HG03354 (cell line): ENCODE data around the gene CFAP299.
"Not testable (repeated sequence)": the region's sequence is repeated elsewhere in the genome, so short reads cannot be mapped to it uniquely, and the experiment has no call there.

Experiments used
- ATAC-seq: cut with Tn5 transposase; IDR thresholded peaks from one replicate; pipeline ENCODE4 v1.9.1; 2021; ENCODE audit warnings: mild to moderate bottlenecking; ENCODE audit not compliant: unreplicated experiment, poor library complexity, severe bottlenecking

The CFAP299 gene

GRCh38 chr4:80322716-80323115 is 12.8 kb upstream of the CFAP299 start:
- no peak for ATAC-seq

- no peak for ATAC-seq
Observed at GRCh38 chr4:80324171-80324570, 11.4 kb upstream of the CFAP299 start.

DNA sequence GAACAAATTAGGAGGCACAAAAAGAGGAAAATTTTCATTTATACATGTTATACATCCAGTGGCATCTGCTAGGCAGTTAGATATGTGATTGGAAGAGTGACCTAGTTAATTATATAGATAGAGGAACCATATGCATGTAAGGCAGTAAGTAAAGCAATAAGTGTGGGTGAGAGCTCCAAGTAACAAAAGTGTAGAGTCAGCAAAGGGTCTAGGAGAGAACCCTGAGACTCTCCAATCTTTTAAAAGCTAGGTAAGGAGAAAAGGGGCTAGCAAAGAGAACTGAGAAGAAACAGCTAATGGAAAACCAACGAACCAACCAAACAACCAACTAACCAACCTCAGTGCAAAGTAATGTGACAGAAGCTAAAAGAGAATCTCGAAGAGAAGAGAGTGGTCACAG is 3.8 kb upstream of the CFAP299 start:
- ATAC-seq, result no peak

- ATAC-seq, result no peak
Observed at GRCh38 chr4:80333121-80333520, 2.4 kb upstream of the CFAP299 start.

- ATAC-seq, result no peak
Observed at GRCh38 chr4:80334568-80334967, 962 bp upstream of the CFAP299 start.

DNA sequence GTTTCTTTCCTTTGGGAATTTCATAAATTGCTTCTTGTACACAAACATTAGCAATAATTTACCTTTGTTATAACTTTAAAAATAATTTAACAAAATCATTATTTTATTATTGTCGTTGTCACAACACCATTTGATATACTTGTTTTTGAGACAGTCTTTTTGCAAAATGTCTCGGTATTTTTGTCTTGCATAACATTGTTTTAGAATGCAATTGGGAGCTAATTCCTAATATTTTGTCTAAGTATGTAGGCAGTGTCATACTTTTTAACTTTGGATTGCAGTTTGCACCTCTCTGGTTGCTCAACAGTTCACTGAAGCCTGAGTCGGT is 340 bp upstream of the CFAP299 start:
- ATAC-seq, result no peak

GRCh38 chr4:80336582-80336981 is 1.1 kb downstream of the CFAP299 start:
- ATAC-seq, result no peak

GRCh38 chr4:80340036-80340435 is 4.5 kb downstream of the CFAP299 start:
- no peak for ATAC-seq

- ATAC-seq, result not testable (repeated sequence)
Observed at GRCh38 chr4:80342684-80343083, 7.2 kb downstream of the CFAP299 start.

DNA sequence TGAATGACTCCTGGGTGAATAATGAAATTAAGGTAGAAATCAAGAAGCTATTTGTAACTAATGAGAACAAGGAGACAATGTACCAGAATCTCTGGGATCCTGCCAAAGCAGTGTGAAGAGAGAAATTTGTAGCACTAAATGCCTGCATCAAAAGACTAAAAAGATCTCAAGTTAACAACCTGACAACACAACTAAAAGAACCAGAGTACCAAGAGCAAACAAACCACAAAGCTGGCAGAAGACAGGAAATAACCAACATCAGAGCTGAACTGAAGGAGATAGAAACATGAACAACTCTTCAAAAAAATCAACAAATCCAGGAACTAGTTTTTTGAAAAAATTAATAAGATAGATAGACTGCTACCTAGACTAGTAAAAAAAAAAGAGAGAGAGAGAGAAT is 8.4 kb downstream of the CFAP299 start:
- ATAC-seq, result no peak

DNA sequence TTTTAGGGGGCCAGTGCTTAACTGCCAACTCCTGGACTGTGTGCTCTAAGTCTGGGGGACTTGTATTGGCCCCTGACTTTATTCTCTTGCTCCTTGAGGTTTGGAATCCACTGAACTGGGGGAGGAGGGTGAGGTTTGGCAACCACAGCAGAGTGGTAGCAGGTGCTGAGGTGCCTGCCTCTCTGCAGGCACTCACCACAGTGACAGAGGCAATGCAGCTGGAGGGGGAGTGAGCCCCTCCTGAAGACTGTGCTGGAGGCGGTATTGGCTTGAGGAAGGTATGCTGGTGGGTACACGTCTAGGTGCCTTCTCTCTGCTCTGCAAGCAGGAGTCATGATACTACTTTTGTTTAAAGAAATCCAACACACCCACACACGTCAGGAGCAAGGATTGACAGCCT is 24.6 kb downstream of the CFAP299 start:
- ATAC-seq, result no peak

- no peak for ATAC-seq
Observed at GRCh38 chr4:80360900-80361299, 25.4 kb downstream of the CFAP299 start.

GRCh38 chr4:80361329-80361900 is 25.9 kb downstream of the CFAP299 start:
- no peak for ATAC-seq

DNA sequence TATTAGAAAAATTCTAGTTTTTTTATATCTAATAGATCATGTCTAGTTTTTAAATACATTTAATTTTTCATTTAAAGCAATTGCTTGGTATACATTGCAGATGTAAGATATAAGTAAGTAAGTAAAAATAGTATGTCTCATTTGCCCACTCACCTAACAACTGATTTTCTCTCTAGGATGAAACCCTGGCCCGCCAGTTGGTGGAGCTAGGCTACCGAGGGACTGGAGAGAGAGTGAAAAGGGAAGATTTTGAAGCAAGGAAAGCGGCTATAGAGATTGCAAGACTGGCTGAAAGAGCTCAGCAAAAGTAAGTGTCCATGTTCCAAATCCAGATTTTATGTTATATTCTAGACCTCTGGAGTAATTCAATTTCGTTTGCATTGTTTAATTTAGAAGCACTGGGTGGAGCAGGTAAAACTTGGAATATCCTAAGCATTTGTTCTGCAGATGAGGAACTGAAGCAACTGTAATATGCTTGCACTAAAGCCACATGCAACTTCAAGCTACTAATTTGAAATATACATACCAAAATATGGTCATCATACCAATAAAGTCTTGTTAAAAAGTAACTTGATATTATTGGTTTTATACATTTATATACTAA is 27.1 kb downstream of the CFAP299 start:
- peak; percentile 67 for ATAC-seq

DNA sequence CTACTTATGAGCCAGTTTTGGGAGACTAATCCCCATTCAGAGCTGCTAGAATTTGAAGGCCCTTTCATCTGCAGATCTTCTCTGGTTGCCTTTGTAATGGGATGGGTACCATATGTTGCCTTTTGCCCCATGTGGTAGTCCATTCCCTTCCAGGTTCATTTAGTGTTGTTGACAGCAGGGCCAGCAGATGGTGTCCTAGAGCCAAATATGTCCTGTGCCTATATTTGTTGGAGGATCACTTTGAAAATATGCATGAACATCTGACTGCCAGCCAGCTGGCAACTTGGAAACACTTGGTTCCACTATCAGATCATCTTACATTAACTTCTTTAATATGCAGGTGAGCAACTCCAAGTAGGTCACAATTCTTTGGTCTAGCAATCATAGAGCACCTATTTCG is 30.4 kb downstream of the CFAP299 start:
- peak; percentile 91 for ATAC-seq

GRCh38 chr4:80367737-80368136 is 32.2 kb downstream of the CFAP299 start:
- no peak for ATAC-seq

- no peak for ATAC-seq
Observed at GRCh38 chr4:80370635-80371034, 35.1 kb downstream of the CFAP299 start.

DNA sequence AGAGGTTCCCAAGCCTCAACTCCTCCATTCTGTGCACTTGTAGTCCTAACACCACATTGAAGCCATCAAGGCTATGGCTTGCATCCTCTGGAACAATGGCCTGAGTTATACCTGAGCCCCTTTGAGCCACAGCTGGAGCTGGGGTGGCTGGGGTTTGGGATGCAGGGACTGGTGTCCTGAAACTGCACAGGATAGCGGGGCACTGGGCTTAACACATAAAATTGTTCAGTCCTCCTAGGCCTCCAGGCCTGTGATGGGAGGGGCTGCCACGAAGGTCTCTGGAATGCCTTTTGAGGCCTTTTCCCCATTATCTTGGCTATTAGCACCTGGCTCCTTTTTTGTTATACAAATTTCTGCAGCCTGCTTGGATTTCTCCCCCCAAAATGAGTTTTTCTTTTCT is 35.5 kb downstream of the CFAP299 start:
- no peak for ATAC-seq

DNA sequence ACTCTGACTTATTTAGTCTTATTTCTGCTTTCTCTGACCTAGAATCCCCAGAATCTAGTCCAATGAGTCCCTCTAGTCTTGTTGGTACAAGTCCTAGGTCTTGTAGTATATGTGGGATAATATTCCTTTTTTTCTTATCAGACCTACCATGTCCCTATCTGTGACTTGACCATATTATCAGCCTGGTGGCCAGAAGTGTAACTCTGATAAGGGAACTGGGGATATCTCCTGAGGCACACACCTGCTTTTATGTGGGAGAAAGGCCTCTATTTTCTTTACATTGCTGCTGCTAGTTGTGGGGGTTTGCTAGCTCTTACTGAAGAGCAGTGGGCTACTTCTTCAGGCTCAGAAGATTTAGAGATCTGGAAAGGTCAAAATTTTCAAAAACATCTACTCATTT is 38.6 kb downstream of the CFAP299 start:
- no peak for ATAC-seq

DNA sequence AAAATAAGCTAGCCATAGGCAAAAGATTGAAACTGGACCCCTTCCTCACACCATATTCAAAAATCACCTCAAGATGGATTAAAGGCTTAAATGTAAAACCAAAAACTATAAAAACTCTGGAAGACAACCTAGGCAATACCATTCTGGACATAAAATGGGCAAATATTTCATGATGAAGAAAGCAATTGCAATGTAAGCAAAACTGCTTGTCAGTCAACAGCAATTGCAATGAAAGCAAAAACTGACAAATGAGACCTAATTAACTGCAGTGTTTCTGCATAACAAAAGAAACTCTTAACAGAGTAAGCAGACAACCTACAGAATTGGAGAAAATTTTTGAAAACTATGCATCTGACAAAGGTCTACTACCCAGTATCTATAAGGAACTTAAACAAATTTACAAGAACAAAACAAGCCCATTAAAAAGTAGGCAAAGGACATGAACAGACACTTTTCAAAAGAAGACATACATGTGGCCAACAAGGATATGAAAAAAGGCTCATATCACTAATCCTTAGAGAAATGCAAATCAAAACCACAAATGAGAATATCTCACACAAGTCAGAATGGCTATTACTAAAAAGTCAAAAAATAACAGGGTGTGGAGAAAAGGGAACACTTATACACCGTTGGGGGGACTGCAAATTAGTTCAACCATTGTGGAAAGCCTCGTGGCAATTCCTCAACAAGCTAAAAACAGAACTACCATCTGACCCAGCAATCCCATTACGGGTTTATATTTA is 46.7 kb downstream of the CFAP299 start:
- ATAC-seq, result peak; percentile 72
